Measurements from ENCODE around the gene CLEC11A. TPM values are rescaled to one million over a fixed set of nuclear protein-coding genes. Genes with fewer than 3 reads are reported as not detected.

The CLEC11A gene
- total RNA-seq, 2 donors from 2014 or later = 8.4 to 9.6 TPM

GRCh38 chr19:50719566-50719965 is 3.6 kb upstream of the CLEC11A start, which contains the start of gene SHANK1:
SHANK1 (minus strand) TSS chr19:50719802; CDS start chr19:50716919, 2,883 bp downstream.
- ATAC-seq = no peak
- no peak for DNase-seq
- intact Hi-C loops (cut with DNase I) = no loop called here

- DNase-seq = no peak
- intact Hi-C loops (cut with DNase I) = no loop called here
- ATAC-seq = no peak
These were observed 2.8 kb upstream of the CLEC11A start for GRCh38 chr19:50720181-50720920.

- DNase-seq (no peak), ATAC-seq (no peak)
- intact Hi-C loops (cut with DNase I) = no loop called here
These were observed 2.2 kb upstream of the CLEC11A start for GRCh38 chr19:50720921-50721381.

GRCh38 chr19:50721441-50722137 is 1.6 kb upstream of the CLEC11A start:
- intact Hi-C loops (cut with DNase I) = no loop called here
- ATAC-seq = no peak
- DNase-seq = no peak

- ATAC-seq = no peak
These were observed 757 bp upstream of the CLEC11A start for GRCh38 chr19:50722201-50723013.

GRCh38 chr19:50723735-50724521 is 764 bp downstream of the CLEC11A start:
- intact Hi-C loops (cut with DNase I) = no loop called here
- DNase-seq = no peak

More at GRCh38 chr19:50722201-50723013, 757 bp upstream of the CLEC11A start:
- intact Hi-C loops (cut with DNase I) = no loop called here
- DNase-seq = no peak

GRCh38 chr19:50724522-50725217 is 1.5 kb downstream of the CLEC11A start:
- ATAC-seq (peak; percentile 95 to 96), DNase-seq (peak; percentile 99)
- intact Hi-C loops (cut with DNase I) = no loop called here

More at GRCh38 chr19:50723735-50724521, 764 bp downstream of the CLEC11A start:
- ATAC-seq = no peak

GRCh38 chr19:50725218-50725910 is 2.2 kb downstream of the CLEC11A start:
- intact Hi-C loops (cut with DNase I) = no loop called here
- peak; percentile 46 to 56 for ATAC-seq
- DNase-seq = no peak

GRCh38 chr19:50725911-50726230 is 2.7 kb downstream of the CLEC11A start:
- ATAC-seq = no peak
- intact Hi-C loops (cut with DNase I) = no loop called here
- no peak for DNase-seq

- DNase-seq = peak; percentile 91
These were observed 5.0 kb downstream of the CLEC11A start for GRCh38 chr19:50728084-50728737.

GRCh38 chr19:50729894-50730293 is 6.7 kb downstream of the CLEC11A start:
- ATAC-seq (no peak), DNase-seq (no peak)
- intact Hi-C loops (cut with DNase I) = no loop called here

More at GRCh38 chr19:50728084-50728737, 5.0 kb downstream of the CLEC11A start:
- ATAC-seq = peak in 1 of 2 donors; percentile 26
- intact Hi-C loops (cut with DNase I) = no loop called here

- ATAC-seq (no peak), DNase-seq (no peak)
- intact Hi-C loops (cut with DNase I) = no loop called here
These were observed 12.7 kb downstream of the CLEC11A start for GRCh38 chr19:50735869-50736268.

- DNase-seq (no peak), ATAC-seq (no peak)
- intact Hi-C loops (cut with DNase I) = no loop called here
These were observed 13.2 kb downstream of the CLEC11A start for GRCh38 chr19:50736338-50736737.

- ATAC-seq (no peak), DNase-seq (no peak)
- intact Hi-C loops (cut with DNase I) = no loop called here
These were observed 16.2 kb downstream of the CLEC11A start for GRCh38 chr19:50739132-50739913.

- DNase-seq = no peak
- intact Hi-C loops (cut with DNase I) = no loop called here
- ATAC-seq = no peak
These were observed 16.8 kb downstream of the CLEC11A start for GRCh38 chr19:50739914-50740426.
